Trophoblast cell (in vitro differentiated cells and primary cell): Measurements from ENCODE around the gene RASSF8.

ENCODE experiments used
- DNase-seq, 2 donors: peaks; one replicate each; pipeline ENCODE4 v3.0.0-alpha.2; 2016
- H2AFZ ChIP-seq: 2 replicates; pipeline ENCODE4 v1.6.1; 2013; ENCODE audit warnings: low read length, moderate library complexity, mild to moderate bottlenecking; ENCODE audit not compliant: insufficient read depth, poor library complexity
- H2AK5ac ChIP-seq: 2 replicates; pipeline ENCODE4 v1.6.1; 2013; ENCODE audit warnings: mild to moderate bottlenecking, low read length
- H2BK120ac ChIP-seq: 2 replicates; pipeline ENCODE4 v1.6.1; 2013; ENCODE audit warnings: low read length, mild to moderate bottlenecking, moderate library complexity; ENCODE audit not compliant: insufficient read depth, poor library complexity
- H2BK12ac ChIP-seq: 2 replicates; pipeline ENCODE4 v1.6.1; 2013; ENCODE audit warnings: mild to moderate bottlenecking, low read length, moderate library complexity
- H2BK5ac ChIP-seq: 2 replicates; pipeline ENCODE4 v1.6.1; 2013; ENCODE audit warnings: low read length, low read depth, moderate library complexity, mild to moderate bottlenecking; ENCODE audit not compliant: poor library complexity
- H3K14ac ChIP-seq: 2 replicates; pipeline ENCODE4 v1.6.1; 2013; ENCODE audit warnings: mild to moderate bottlenecking, low read length
- H3K18ac ChIP-seq: 2 replicates; pipeline ENCODE4 v1.6.1; 2013; ENCODE audit warnings: mild to moderate bottlenecking, low read length
- H3K23ac ChIP-seq: 2 replicates; pipeline ENCODE4 v1.6.1; 2013; ENCODE audit warnings: low read length
- H3K27ac ChIP-seq: 2 replicates; pipeline ENCODE4 v1.5.1; 2013; ENCODE audit warnings: low read depth, mild to moderate bottlenecking, inconsistent platforms, low read length, moderate library complexity
- H3K27me3 ChIP-seq: 2 replicates; pipeline ENCODE4 v1.6.1; 2013; ENCODE audit warnings: inconsistent platforms, mild to moderate bottlenecking, low read length, moderate library complexity; ENCODE audit not compliant: insufficient read depth
- H3K36me3 ChIP-seq, 2 experiments: 1 replicate in 1 of 2; 2 replicates in 1 of 2; pipeline ENCODE4 v1.6.1; 2013; ENCODE audit warnings: low read length in 2 of 2, mild to moderate bottlenecking in 2 of 2, moderate library complexity in 1 of 2; ENCODE audit not compliant: insufficient read depth in 2 of 2, control insufficient read depth in 1 of 2
- H3K4ac ChIP-seq: 2 replicates; pipeline ENCODE4 v1.6.1; 2013; ENCODE audit warnings: low read depth, mild to moderate bottlenecking, low read length, moderate library complexity
- H3K4me1 ChIP-seq, 2 experiments: 1 replicate in 1 of 2; 2 replicates in 1 of 2; pipeline ENCODE4 v1.6.1; 2013; ENCODE audit warnings: low read length in 2 of 2, mild to moderate bottlenecking in 2 of 2, moderate library complexity in 1 of 2; ENCODE audit not compliant: insufficient read depth in 2 of 2, control insufficient read depth in 1 of 2
- H3K4me2 ChIP-seq: 2 replicates; pipeline ENCODE4 v1.6.1; 2013; ENCODE audit warnings: inconsistent platforms, mild to moderate bottlenecking, low read length, moderate library complexity
- H3K4me3 ChIP-seq: 2 replicates; pipeline ENCODE4 v1.5.1; 2013; ENCODE audit warnings: mild to moderate bottlenecking, low read depth, low read length, inconsistent platforms
- H3K79me1 ChIP-seq: one replicate; pipeline ENCODE4 v1.6.1; 2013; ENCODE audit warnings: low read length
- H3K79me2 ChIP-seq: 2 replicates; pipeline ENCODE4 v1.6.1; 2013; ENCODE audit warnings: low read length, mild to moderate bottlenecking; ENCODE audit not compliant: control insufficient read depth, insufficient read depth, poor library complexity
- H3K9ac ChIP-seq: 2 replicates; pipeline ENCODE4 v1.6.1; 2013; ENCODE audit warnings: mild to moderate bottlenecking, low read length
- H3K9me3 ChIP-seq: 2 replicates; pipeline ENCODE4 v1.6.1; 2013; ENCODE audit warnings: low read depth, mild to moderate bottlenecking, control low read depth, inconsistent platforms, low read length; ENCODE audit not compliant: insufficient read depth
- H4K12ac ChIP-seq: 2 replicates; pipeline ENCODE4 v1.6.1; 2013; ENCODE audit warnings: low read depth, mild to moderate bottlenecking, low read length, moderate library complexity
- H4K8ac ChIP-seq: 2 replicates; pipeline ENCODE4 v1.6.1; 2013; ENCODE audit warnings: low read depth, mild to moderate bottlenecking, low read length, moderate library complexity
- H4K91ac ChIP-seq: one replicate; pipeline ENCODE4 v1.6.1; 2013; ENCODE audit warnings: low read depth, mild to moderate bottlenecking, low read length, moderate library complexity
- WGBS: extraction: QIAGEN DNeasy Blood & Tissue Kit; methylation state at CpG from one replicate; pipeline ENCODE4 v1.1.7; 2013; ENCODE audit warnings: missing lambda C conversion rate; ENCODE audit not compliant: insufficient read length, insufficient coverage; ENCODE audit errors: extremely low coverage; 5-methylcytosine and 5-hydroxymethylcytosine counted together

Gene RASSF8

DNA sequence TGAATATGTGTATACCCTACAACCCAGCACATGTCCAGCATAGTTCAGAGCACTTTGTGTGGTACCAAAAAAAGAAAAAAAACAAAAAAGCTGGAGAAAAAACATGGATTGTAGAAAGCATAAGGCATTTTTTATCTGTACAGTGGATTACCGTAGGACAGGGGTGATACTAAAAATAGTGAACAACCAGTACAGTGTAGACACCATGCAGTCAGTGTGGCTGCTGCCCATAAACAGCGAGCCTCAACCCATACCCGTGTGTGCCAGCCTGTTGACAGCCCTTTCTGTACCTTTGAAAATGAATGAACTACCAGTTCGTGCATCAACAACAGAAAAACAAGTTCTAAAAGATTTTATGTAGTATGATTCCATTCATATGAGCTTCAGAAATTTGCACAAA, 25.1 kb downstream of the RASSF8 start:
- Histone ChIP-seq H4K91ac (no peak overlapping the region), H3K4ac (no peak overlapping the region), H3K23ac (no peak overlapping the region), H4K8ac (no peak overlapping the region), H3K27ac (no peak overlapping the region), H3K18ac (no peak overlapping the region), H3K14ac (no peak overlapping the region), H3K9ac (no peak overlapping the region), H3K36me3 (no peaks in the 10 kb centered on the region), H3K27me3 (no peaks in the 10 kb centered on the region), H2AFZ (no peak overlapping the region), H3K4me3 (no peak overlapping the region), H3K4me2 (no peak overlapping the region), H3K9me3 (no peaks in the 10 kb centered on the region), H2BK120ac (no peak overlapping the region), H2BK5ac (no peak overlapping the region), H3K4me1 (peaks cover 0 to 3% of the 10 kb centered on the region in 2 experiments), H4K12ac (no peak overlapping the region), H3K79me1 (no peaks in the 10 kb centered on the region), H2BK12ac (no peak overlapping the region), H3K79me2 (peaks cover 6% of the 10 kb centered on the region), H2AK5ac (no peak overlapping the region)
- WGBS = no CpG with 5 or more reads among the region's 4 CpGs
- no peak for DNase-seq

- WGBS = no CpG with 5 or more reads among the region's 2 CpGs
- Histone ChIP-seq H3K18ac (no peak overlapping the region), H3K9ac (no peak overlapping the region)
Observed at GRCh38 chr12:25984759-25985158, 26.3 kb downstream of the RASSF8 start.

DNA sequence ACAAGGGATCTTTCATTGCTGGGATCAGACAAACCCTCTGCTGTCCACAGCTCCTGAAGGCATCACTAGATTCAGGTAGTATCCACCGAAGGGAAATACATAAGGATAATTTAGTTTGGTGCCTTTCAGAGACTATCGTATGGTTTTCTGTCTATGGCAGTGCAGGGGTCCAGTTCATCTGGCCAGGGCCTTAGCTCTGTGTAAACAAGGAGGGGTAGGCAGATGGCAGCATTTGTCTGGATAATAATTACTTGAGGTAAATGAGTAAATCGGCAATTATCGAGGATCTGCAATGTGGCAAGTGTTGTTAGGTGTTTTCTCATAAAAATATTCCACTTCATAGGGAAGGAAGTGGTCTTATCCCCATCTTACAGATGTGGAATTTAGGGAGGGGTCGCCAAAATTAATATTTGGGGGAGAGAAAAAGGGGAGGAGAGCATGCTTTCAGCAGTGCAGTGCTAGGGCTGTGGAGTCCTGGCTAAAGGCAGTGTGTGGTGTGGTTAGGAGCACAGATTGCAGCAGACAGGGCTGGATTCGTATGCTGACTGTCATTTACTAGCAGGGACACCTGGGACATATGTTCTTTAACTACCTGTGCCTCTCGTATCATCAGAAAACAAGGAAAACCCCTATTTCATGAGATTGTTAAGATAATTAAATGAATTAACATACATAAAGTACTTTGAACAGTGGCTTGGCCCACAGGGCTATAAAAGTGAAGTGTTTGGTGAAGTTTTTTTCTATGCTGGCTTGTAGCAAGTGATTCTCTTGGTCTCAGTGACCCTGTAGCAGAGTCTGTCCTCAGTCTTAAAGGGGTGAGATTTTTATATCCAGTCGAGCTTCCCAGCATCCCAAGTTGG, 27.1 kb downstream of the RASSF8 start:
- no CpG with 5 or more reads among the region's 8 CpGs for WGBS
- Histone ChIP-seq H2BK120ac (no peak overlapping the region), H3K4me2 (no peak overlapping the region), H3K4me1 (no peaks in the 10 kb centered on the region), H2AFZ (no peak overlapping the region), H3K23ac (no peak overlapping the region), H4K8ac (no peak overlapping the region), H3K36me3 (no peaks in the 10 kb centered on the region), H3K18ac (no peak overlapping the region), H2BK5ac (no peak overlapping the region), H3K27ac (no peak overlapping the region), H2BK12ac (no peak overlapping the region), H4K91ac (no peak overlapping the region), H2AK5ac (no peak overlapping the region), H3K14ac (no peak overlapping the region), H3K27me3 (no peaks in the 10 kb centered on the region), H3K79me1 (no peaks in the 10 kb centered on the region), H4K12ac (no peak overlapping the region), H3K4me3 (no peak overlapping the region), H3K9me3 (no peaks in the 10 kb centered on the region), H3K79me2 (peaks cover 6% of the 10 kb centered on the region), H3K4ac (peak overlapping the region; percentile 27), H3K9ac (no peak overlapping the region)
- DNase-seq = no peak

More at GRCh38 chr12:25984759-25985158, 26.3 kb downstream of the RASSF8 start:
- Histone ChIP-seq H4K12ac (no peak overlapping the region), H3K36me3 (no peaks in the 10 kb centered on the region), H2AK5ac (no peak overlapping the region), H2BK5ac (no peak overlapping the region), H4K91ac (no peak overlapping the region), H4K8ac (no peak overlapping the region), H3K4me2 (no peak overlapping the region), H3K4me1 (no peaks in the 10 kb centered on the region), H3K23ac (no peak overlapping the region), H2BK120ac (no peak overlapping the region), H3K9me3 (no peaks in the 10 kb centered on the region), H3K79me2 (peaks cover 6% of the 10 kb centered on the region), H3K4me3 (no peak overlapping the region), H2BK12ac (no peak overlapping the region), H2AFZ (no peak overlapping the region), H3K27me3 (no peaks in the 10 kb centered on the region), H3K79me1 (no peaks in the 10 kb centered on the region), H3K27ac (no peak overlapping the region), H3K14ac (no peak overlapping the region), H3K4ac (peak overlapping the region; percentile 39)
- DNase-seq = no peak

DNA sequence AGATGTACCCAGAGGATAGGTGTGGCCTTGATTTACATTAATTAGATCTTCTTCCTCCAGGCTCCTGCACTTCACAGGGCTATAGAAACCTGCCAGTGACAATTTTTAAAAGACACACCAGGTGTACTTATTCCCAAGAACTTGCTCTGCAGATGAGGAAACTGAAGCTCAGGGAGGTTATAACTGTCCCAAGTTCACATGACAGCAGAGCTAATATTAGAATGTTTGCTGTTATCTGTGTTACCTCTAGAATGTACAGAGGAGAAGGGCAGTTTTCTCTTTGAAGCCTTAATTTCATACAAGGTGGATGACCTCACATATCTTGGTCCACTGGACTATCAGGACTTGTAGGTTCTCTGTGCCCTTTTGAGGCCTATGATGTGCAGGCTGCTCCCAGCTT, 27.7 kb downstream of the RASSF8 start:
- H3K27ac ChIP-seq = no peak overlapping the region
- no peak overlapping the region for H3K4me3 ChIP-seq
- peak overlapping the region; percentile 22 for H3K4ac ChIP-seq
- H3K4me2 ChIP-seq = no peak overlapping the region
- H2BK120ac ChIP-seq = no peak overlapping the region
- H3K14ac ChIP-seq = no peak overlapping the region
- no peak overlapping the region for H4K91ac ChIP-seq
- peaks cover 5% of the 10 kb centered on the region for H3K79me2 ChIP-seq
- no peaks in the 10 kb centered on the region for H3K27me3 ChIP-seq
- no peak overlapping the region for H4K12ac ChIP-seq
- no peak overlapping the region for H4K8ac ChIP-seq
- no peak overlapping the region for H2AFZ ChIP-seq
- H3K4me1 ChIP-seq = no peaks in the 10 kb centered on the region
- no peak overlapping the region for H3K9ac ChIP-seq
- H2BK12ac ChIP-seq = no peak overlapping the region
- no peaks in the 10 kb centered on the region for H3K79me1 ChIP-seq
- no peak overlapping the region for H3K18ac ChIP-seq
- no peaks in the 10 kb centered on the region for H3K36me3 ChIP-seq
- H2BK5ac ChIP-seq = no peak overlapping the region
- no peak for DNase-seq
- H3K9me3 ChIP-seq = no peaks in the 10 kb centered on the region
- H2AK5ac ChIP-seq = no peak overlapping the region
- H3K23ac ChIP-seq = no peak overlapping the region
